NCI-H524 treated with DMSO at 0.1 percent for 48 hours (cell line): ENCODE data around the gene ASH1L.
"Not testable (repeated sequence)": the region's sequence is repeated elsewhere in the genome, so short reads cannot be mapped to it uniquely, and the experiment has no call there.

Experiments used
- DNase-seq: peaks from one replicate; lab custom pipeline; 2025; lab: John Stamatoyannopoulos, UW

ASH1L gene

DNA sequence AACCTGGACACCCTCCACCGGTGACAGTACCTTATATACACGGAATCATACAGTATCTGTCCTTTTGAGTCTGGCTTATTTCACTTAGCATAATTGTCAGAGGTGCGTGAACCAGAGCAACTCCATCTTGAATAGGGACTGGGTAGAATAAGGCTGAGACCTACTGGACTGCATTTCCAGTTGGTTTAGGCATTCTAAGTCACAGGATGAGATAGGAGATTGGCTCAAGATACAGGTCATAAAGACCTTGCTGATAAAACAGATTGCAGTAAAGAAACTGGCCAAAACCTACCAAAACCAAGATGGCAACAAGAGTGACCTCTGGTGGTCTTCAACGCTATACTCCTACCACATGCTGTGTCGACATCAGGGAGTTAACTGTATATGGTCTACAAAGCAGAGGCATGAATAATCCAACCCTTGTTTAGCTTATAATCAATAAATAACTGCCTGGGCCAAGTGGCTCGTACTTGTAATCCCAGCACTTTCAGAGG, 255.3 kb downstream of the ASH1L start:
- no peak for DNase-seq

DNA sequence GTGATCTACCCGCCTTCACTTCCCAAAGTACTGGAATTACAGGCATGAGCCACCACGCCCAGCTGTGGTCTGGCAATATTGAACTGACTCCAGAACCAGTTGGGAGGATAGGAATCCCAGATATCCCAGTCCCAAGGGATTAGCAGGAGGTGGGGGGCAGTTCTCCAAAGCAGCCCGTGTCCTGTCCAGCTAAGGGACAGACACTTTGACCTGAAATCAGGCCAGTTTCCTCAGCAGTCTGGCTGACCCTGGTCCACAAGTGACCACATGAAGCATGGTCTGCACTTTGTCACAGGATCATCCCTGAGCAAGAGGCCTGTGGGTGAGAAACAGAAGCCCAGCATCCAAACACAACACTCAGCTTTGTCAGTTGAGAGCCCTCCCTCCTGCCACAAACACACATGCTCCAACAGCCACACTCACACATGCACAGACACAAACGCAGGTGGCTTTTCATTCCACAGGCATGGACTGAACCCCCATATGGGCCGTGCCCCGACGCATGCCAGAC, 256.7 kb downstream of the ASH1L start:
- DNase-seq, result no peak

DNA sequence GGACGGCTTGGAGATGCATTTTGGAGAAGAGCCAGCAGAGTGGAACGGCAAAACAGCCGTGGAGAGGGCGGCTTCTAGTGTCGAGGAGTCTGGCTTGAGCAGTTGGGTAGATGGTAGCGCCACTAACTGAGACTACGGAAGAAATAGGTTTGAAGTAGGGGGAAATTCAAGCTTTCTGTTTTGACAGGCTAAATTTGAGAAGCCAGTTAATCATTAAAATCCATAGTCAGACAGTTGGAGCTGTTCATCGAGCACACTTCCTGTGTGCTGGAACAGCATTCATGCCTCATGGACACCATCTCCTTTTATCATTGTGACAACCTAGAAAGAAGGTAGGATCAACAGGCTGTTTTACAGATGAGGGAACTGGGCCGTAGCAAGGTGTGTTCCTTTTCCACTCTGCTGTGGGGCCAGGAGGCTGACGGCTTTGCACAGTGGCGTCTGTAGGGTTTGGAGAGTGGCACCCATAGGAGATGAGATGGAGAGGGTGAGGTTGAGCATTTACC, 258.0 kb downstream of the ASH1L start:
- DNase-seq, result no peak

DNA sequence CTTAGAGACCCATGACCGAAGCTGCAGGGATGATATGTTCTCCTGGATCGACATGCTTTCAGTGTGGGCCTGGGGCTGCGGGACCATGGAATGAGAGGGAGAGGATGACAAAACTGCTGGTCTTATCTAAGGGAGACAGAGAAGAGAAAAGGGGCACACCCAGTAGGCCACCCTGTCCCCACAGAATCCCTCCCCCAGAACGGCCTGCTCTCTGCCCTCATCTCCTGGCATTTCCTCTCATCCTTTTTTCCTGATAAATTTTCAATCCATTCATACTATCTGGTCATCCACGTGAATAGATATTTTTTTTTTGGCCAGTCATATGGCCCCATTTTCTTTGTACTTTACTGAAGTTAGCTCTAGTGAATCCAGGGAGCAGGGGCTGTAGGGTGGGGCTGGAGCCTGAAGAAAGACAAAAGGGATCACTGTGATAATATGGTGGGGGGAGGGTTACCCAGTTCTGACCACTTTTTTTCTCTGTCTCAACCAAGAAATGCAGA, 261.2 kb downstream of the ASH1L start, which contains the start of gene PKLR:
Gene PKLR (minus strand): TSS at position 97 of the 500 bp plus-strand sequence. CDS start 43 bp downstream, at position 54.
- no peak for DNase-seq

DNA sequence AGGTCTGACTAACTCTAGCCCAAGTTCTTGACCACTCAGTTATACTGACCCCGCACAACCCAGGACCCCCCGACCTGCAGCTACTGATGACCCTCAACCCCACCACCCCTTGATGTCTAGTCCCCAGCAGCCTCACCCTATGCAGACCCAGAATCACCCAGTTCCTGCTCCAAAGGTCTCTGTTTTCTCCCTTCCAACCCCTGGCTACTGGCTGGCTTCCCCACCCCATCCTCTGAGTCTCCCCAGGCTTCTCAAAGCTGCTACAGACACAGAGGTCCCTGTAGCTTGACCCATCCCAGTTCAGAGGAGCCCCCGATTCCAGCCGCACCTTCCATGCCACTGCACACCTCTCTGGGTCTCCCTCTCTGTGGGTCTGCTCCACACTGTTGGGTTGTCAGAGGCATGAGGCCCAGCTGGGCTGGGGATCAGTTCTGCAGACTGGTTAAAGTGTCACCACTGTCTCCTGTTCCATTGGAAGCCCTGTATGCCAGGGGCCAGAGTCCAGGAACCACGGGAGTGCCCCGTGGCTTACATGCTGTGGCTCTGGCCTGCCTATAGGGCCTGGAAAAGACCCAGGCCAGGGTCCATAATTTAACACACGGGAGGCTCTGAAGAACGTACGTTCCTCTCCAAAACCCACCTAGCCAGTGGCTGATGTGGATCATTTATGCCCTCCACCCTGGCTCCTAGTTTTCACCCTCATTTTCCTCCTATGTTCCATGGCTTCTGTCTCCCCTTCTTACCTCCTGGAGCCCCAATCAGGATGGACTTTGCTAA, 261.9 kb downstream of the ASH1L start:
- DNase-seq, result no peak

DNA sequence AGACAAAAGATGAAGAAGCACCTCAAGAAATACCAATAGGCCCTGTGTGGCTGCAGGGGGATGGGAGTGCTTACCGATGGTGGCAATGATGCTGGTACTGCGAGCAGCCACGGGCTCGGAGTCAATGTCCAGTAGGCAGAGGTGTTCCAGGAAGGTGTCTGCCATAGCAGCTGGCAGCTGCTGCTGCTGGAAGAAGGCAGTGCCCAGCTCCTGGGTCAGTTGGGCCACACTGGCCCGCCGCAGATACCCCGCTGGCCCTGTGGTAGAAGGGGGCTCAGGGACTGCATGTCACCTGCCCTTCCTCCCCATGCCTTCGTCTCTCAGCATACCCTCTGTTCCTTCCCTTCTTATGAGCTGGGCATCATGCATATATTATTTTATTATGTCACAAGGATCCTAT, 262.6 kb downstream of the ASH1L start:
- no peak for DNase-seq

DNA sequence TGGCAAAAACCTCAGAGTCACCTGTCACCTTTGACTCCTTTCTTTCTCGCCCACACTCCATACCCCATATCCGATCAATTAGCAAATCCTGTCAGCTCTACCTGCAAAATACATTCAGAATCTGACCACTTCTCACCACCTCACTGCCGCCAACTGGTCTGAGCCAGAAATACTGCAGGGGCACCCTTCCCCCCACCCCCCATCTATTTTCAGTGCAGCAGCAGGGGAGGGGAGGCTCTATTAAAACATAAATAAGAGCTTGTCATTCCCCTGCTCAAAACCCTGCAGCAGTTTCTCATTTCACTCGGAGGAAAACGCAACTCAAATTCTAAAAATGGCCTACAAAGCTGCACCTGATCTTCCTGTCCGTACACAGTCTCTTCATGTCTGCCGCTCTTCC, 265.2 kb downstream of the ASH1L start:
- no peak for DNase-seq

DNA sequence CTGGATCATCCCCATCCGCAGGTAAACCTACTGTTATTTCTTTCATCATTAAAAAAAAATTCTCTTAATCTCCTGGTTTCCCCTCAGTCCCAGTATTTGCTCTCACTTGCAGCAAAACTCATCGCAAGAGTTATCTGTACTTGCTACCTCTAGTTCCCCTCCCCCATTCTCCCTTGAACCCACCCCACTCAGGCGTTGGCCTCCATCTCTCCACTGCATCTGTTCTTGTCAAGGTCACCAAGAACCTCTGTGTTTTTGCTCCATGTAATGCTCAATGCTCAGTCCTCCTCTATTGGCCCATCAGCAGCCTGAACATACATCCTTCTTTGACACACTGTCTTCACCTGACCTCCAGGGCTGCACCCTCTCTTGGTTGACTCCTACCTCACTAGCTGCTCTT, 265.9 kb downstream of the ASH1L start:
- no peak for DNase-seq

DNA sequence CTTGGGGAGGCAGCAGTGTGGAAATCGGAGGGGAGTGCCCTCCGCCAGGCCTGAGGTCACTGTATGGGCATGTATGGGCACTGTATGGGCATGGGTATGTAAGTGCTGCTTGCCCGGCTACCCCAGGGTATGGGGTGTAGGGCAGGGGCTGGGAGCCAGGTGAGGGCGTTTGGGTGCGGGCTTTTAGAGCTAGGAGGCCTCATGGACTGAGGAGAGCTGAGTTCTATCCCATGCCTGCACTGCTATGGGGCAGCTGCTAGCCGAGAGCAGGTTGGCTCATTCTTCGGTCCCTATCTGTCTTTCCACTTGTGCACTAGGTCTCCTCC, 266.7 kb downstream of the ASH1L start:
- DNase-seq, result no peak

DNA sequence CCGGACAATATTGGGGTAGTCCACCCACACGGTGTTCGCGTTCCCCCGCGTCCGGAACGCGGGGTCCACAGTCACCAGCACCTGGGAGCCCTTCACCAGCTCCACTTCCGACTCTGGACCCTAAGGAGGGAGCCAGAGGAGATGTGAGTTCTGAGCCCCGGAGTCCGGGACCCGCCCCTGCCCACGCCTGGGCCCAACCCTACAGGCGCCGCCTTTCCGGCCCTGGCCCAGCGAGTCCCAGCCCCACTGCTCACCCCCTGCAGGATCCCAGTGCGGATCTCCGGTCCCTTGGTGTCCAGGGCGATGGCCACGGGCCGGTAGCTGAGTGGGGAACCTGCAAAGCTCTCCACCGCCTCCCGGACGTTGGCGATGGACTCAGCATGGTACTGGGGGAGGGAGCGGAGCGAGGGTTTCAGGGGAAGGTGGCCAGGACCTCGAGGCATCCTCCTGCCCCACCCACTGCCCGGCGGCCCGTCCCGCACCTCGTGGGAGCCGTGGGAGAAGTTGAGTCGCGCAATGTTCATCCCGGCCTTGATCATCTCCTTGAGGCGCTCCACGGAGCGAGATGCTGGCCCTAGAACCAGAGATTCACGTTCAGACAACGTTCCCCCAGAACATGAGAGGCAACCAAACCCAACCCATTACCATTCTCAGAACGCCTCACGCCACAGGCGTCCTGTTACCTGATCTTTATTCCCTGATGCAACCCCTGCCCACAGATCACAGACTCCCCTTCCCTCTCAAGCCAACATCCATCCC, 267.2 kb downstream of the ASH1L start:
- DNase-seq, result no peak

DNA sequence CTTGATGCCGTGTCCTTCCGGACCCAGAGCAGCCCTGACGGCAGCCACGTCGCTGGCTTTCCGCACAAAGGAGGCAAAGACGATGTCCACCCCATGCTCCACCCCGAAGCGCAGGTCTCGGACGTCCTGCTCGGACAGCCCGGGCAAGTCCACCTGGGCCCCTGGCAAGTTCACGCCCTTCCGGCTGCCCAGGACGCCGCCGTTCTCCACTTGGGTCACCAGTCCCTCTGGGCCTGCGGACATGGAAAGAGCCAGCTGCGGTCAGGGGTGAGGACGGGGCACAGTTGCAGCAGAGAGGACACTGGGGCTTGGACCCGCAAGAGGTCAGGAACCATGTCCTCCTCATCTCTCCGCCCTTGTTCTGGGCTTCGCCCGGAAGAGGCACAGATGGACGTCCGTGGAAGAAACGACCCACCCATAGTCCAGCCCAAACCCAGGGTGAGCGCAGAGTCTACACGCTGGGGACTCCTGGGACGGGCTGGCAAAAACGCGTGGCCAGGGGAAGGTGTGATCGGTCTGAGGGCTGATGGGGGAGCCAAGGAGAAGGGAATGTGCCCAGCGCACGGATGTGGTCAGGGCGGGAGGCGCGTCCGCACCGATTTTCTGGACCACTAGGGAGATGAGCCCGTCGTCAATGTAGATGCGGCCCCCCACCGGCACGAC, 268.0 kb downstream of the ASH1L start:
- DNase-seq, result no peak

DNA sequence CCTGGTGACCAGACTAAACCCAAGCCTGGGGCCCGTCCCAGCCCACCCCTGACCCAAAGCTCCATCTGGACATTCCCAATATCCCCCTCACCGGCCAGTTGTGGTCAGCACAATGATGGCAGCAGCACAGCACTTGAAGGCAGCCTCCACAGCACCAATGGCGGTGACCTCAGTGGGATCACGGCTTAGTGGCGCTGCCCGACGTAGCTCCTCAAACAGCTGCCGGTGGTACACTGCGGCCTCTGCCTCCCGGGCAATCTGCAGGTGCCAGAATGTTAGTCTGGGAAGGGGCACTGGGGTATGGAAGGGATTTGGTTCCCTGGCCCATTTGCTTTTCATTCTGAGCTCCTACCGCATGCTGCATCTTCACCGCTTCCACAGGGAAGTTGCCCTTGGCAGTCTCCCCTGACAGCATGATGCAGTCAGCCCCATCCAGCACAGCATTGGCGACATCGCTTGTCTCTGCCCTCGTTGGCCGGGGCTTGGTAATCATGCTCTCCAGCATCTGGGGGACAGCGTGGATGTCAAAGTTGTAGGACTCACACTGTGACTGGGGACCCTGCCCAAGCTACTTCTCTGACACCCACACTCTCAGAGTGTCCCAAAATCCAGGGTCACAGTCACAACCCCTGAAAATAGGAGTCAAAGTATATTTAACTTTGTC, 269.4 kb downstream of the ASH1L start:
- DNase-seq, result no peak

DNA sequence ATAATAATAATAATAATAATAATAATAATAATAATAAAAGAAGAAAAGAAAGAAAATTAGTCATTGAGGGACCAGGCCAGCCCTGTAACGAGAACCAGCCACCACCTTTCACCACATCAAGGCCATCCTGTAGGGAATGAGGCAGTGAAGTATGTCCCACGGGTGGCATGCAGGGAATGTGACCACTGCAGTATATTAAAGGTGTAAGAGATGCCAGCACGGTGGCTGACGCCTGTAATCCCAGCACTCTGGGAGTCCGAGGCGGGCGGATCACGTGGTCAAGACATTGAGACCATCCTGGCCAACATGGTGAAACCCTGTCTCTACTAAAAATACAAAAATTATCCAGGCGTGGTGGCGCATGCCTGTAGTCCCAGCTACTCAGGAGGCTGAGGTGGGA, 271.6 kb downstream of the ASH1L start:
- not testable (repeated sequence) for DNase-seq

DNA sequence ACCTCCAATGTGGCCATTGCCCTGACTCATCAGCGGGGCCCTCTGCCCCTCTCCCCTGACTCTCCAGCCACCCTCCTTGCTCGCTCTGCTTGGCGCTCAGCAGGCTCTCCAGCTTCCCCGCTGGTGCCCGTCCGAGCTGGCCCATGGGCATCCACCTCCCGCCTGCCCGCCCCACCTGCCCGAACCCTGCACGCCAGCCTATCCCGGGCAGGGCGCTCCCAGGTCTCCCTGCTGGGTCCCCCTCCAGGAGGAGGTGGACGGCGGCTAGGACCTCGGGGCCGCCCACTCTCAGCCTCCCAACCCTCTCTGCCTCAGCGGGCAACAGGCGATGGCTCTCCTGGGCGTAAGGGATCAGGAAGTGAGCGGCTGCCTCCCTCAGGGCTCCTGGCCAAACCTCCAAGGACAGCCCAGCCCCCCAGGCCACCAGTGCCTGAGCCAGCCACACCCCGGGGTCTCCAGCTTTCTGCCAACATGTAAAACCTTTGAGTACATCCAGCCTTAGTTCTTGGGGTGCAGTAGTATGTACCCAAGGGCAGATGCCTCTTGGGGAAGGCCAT, 274.5 kb downstream of the ASH1L start:
- no peak for DNase-seq

DNA sequence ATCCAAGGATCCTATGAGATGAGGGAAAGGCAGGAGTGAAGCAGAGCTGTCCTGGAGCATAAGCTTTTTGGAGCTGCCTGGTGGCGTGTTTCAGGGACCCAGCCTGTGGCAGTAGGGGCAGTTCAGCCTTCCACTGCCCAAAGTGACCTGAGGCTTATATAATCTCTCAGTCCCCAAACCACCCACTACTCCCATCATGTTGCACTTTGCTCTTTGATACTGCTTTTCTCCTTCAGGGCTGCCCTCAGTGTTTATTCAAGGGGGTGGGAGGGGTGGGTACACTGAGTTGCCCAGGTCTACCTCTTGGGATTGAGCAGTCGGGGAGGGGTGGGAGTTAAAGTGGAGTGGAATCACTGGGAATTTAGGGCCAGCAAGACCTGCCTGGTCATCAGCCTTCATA, 276.1 kb downstream of the ASH1L start:
- DNase-seq, result no peak

DNA sequence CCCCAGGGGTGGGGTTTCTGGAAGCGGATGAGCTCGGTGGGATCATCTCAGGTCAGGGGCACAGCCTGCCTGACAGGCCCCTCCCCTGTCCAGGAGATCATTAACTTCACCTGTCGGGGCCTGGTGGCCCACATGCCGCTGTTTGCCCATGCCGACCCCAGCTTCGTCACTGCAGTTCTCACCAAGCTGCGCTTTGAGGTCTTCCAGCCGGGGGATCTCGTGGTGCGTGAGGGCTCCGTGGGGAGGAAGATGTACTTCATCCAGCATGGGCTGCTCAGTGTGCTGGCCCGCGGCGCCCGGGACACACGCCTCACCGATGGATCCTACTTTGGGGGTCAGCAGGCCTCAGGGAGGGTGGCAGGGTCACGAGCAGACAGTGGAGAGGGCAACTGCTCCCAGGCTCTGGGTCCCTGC, 277.0 kb downstream of the ASH1L start:
- DNase-seq, result no peak
